Myocyte (in vitro differentiated cells): ENCODE results near the gene PDZD2. TPM values are rescaled to one million over a fixed set of nuclear protein-coding genes. Genes with fewer than 3 reads are reported as not detected.
"Not testable (repeated sequence)": the region's sequence is repeated elsewhere in the genome, so short reads cannot be mapped to it uniquely, and the experiment has no call there.

Experiments
- DNase-seq: peaks from one replicate; pipeline ENCODE4 v3.0.0-alpha.2; 2012; ENCODE audit warnings: low read depth
- total RNA-seq: library from RNA; depleted of rRNA; stranded (reverse); fragments of >200 nt; gene quantifications from 2 replicates; pipeline ENCODE4 v1.2.3, GENCODE V29; 2014

PDZD2 gene
- total RNA-seq, 1 donor from 2014 or later, result not detected

- no peak for DNase-seq
Observed at GRCh38 chr5:32094691-32095090, 455.8 kb downstream of the PDZD2 start.

- peak; percentile 40 for DNase-seq
Observed at GRCh38 chr5:32095261-32095671, 456.3 kb downstream of the PDZD2 start.

GRCh38 chr5:32096891-32097595 is 458.1 kb downstream of the PDZD2 start:
- DNase-seq, result no peak

GRCh38 chr5:32098291-32098690 is 459.4 kb downstream of the PDZD2 start:
- DNase-seq, result peak; percentile 60

GRCh38 chr5:32098890-32099310 is 460.0 kb downstream of the PDZD2 start:
- no peak for DNase-seq

- no peak for DNase-seq
Observed at GRCh38 chr5:32099486-32100035, 460.6 kb downstream of the PDZD2 start.

- DNase-seq, result no peak
Observed at GRCh38 chr5:32100230-32100629, 461.3 kb downstream of the PDZD2 start.

- no peak for DNase-seq
Observed at GRCh38 chr5:32100691-32101302, 461.9 kb downstream of the PDZD2 start.

- no peak for DNase-seq
Observed at GRCh38 chr5:32102254-32102986, 463.5 kb downstream of the PDZD2 start.

GRCh38 chr5:32103521-32103920 is 464.6 kb downstream of the PDZD2 start:
- no peak for DNase-seq

GRCh38 chr5:32107291-32107690 is 468.4 kb downstream of the PDZD2 start:
- DNase-seq, result no peak

GRCh38 chr5:32108167-32108566 is 469.2 kb downstream of the PDZD2 start:
- DNase-seq, result no peak

- DNase-seq, result no peak
Observed at GRCh38 chr5:32109236-32109635, 470.3 kb downstream of the PDZD2 start.

GRCh38 chr5:32110111-32110696 is 471.3 kb downstream of the PDZD2 start:
- no peak for DNase-seq

- DNase-seq, result peak; percentile 68
Observed at GRCh38 chr5:32115985-32116384, 477.1 kb downstream of the PDZD2 start.

- DNase-seq, result peak; percentile 7
Observed at GRCh38 chr5:32116574-32117313, 477.8 kb downstream of the PDZD2 start.

GRCh38 chr5:32118922-32119321 is 480.0 kb downstream of the PDZD2 start:
- not testable (repeated sequence) for DNase-seq

GRCh38 chr5:32123058-32123805 is 484.3 kb downstream of the PDZD2 start:
- no peak for DNase-seq

GRCh38 chr5:32123889-32124676 is 485.2 kb downstream of the PDZD2 start:
- DNase-seq, result no peak
